ENCODE results near the gene ATP13A2. TPM values are rescaled to one million over a fixed set of nuclear protein-coding genes. Genes with fewer than 3 reads are reported as not detected.

The ATP13A2 gene
- polyA plus RNA-seq, 1 experiment: 5.6 TPM

DNA sequence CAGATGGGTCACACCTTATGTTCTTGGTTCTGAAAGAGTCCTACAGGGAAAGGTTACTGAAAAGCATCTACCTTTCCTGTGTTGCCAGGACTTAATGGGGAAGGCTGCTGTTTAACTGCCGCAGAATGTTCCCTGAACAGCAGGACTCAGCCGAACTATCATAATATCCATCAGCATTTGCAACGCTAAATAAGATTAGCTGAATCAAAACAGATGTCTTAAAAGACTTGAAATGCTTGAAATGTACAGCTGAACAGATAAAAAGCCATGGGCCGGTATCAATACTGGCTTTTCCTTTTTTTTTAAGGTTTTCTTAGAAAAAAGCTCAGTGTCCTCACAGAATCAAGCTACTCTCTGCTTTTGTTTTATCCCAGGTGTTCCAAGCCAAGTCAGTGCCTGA, 19.7 kb upstream of the ATP13A2 start:
- DNase-seq (ENCODE audit: low read depth, low spot score): no peak
- ChIA-PET CTCF (interaction anchor here (2.6 kb wide), 1 partner anchor 14 kb away, joined by 7 read pairs; no protein-coding TSS in a partner anchor), POLR2A (no interaction called here)

GRCh38 chr1:17030206-17030605, 18.5 kb upstream of the ATP13A2 start:
- Histone ChIP-seq H3K9me3 (ENCODE audit: control insufficient read depth, insufficient read depth, low read length) (no peaks in the 10 kb centered on the region), H3K27me3 (ENCODE audit: control insufficient read depth, insufficient read depth, low read length) (no peaks in the 10 kb centered on the region), H3K4me3 (ENCODE audit: low read depth, low read length) (no peak overlapping the region), H3K27ac (ENCODE audit: low read depth, low read length) (no peak overlapping the region)
- DNase-seq (ENCODE audit: low read depth, low spot score): no peak
- TF ChIP-seq CTCF (IDR thresholded peaks at IDR 0.05; ENCODE audit: low read depth, low read length): no peak
- ChIA-PET POLR2A (no interaction called here), CTCF (interaction anchor here (1.2 to 2.6 kb wide), 2 partner anchors 16 to 79 kb away, joined by 4 to 7 read pairs; no protein-coding TSS in a partner anchor)

More for the DNA sequence above, 19.7 kb upstream of the ATP13A2 start:
- Histone ChIP-seq H3K27me3 (ENCODE audit: control insufficient read depth, insufficient read depth, low read length) (no peaks in the 10 kb centered on the region), H3K27ac (ENCODE audit: low read depth, low read length) (no peak overlapping the region), H3K9me3 (ENCODE audit: control insufficient read depth, insufficient read depth, low read length) (no peaks in the 10 kb centered on the region), H3K4me3 (ENCODE audit: low read depth, low read length) (no peak overlapping the region)
- no peak for TF ChIP-seq CTCF (IDR thresholded peaks at IDR 0.05; ENCODE audit: low read depth, low read length)

GRCh38 chr1:17028662-17029188, 17.0 kb upstream of the ATP13A2 start:
- H3K4me3 ChIP-seq (ENCODE audit: low read depth, low read length): no peak overlapping the region
- no peak overlapping the region for H3K27ac ChIP-seq (ENCODE audit: low read depth, low read length)
- DNase-seq (ENCODE audit: low read depth, low spot score): no peak
- CTCF ChIA-PET: interaction anchor here (0.6 to 0.7 kb wide), 3 partner anchors 16 to 1072 kb away, joined by 3 read pairs; no protein-coding TSS in a partner anchor
- no peaks in the 10 kb centered on the region for H3K27me3 ChIP-seq (ENCODE audit: control insufficient read depth, insufficient read depth, low read length)
- POLR2A ChIA-PET: no interaction called here
- TF ChIP-seq CTCF (IDR thresholded peaks at IDR 0.05; ENCODE audit: low read depth, low read length): no peak
- H3K9me3 ChIP-seq (ENCODE audit: control insufficient read depth, insufficient read depth, low read length): no peaks in the 10 kb centered on the region

DNA sequence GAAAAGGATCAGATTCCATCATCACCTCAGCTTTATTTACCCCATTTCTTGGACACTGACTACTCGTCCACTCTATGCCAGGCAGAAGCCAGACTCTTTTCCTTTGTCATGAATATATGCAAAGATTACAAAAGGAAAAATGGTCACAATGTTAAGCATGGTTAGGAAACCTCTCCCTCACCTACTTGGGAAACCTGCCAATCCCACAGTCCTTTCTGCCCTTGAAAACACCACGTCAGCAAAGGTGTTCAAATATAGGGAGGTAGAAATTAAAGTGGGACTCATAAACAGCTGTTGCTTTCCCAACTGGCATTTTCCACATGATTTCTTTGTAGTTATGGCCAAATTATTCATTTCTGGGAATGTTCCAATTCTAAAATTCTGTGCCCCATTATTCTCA, 16.2 kb upstream of the ATP13A2 start:
- CTCF ChIA-PET: interaction anchor here (1.8 kb wide), 1 partner anchor 18 kb away, joined by 5 read pairs; no protein-coding TSS in a partner anchor

More for the DNA sequence above, 16.2 kb upstream of the ATP13A2 start:
- TF ChIP-seq CTCF (IDR thresholded peaks at IDR 0.05; ENCODE audit: low read depth, low read length): no peak
- no peaks in the 10 kb centered on the region for H3K27me3 ChIP-seq (ENCODE audit: control insufficient read depth, insufficient read depth, low read length)
- no peak overlapping the region for H3K4me3 ChIP-seq (ENCODE audit: low read depth, low read length)
- DNase-seq (ENCODE audit: low read depth, low spot score): no peak
- no peaks in the 10 kb centered on the region for H3K9me3 ChIP-seq (ENCODE audit: control insufficient read depth, insufficient read depth, low read length)
- POLR2A ChIA-PET: no interaction called here
- no peak overlapping the region for H3K27ac ChIP-seq (ENCODE audit: low read depth, low read length)

Data from AG04450 (cell line).